GM06990 (cell line): ENCODE measurements around the gene CCT6B.
A peak's percentile ranks its signal among the peaks of the same experiment; 100 is the strongest.

Experiments
- DNase-seq: peaks from one replicate; pipeline ENCODE4 v3.0.0-alpha.2; 2011; ENCODE audit not compliant: insufficient read length; ENCODE audit errors: extremely low read depth
- H3K27me3 ChIP-seq: replicated peaks from 2 replicates; pipeline ENCODE4 v1.6.0; 2011; ENCODE audit warnings: low read length; ENCODE audit not compliant: control insufficient read depth, insufficient read depth
- H3K36me3 ChIP-seq: 2 replicates; pipeline ENCODE4 v1.5.1; 2011; ENCODE audit warnings: low read length; ENCODE audit not compliant: control insufficient read depth, insufficient read depth
- H3K4me3 ChIP-seq: replicated peaks from 2 replicates; pipeline ENCODE4 v1.5.1; 2011; ENCODE audit warnings: low read depth, mild to moderate bottlenecking, control low read depth, low read length
- CTCF ChIP-seq: IDR thresholded peaks from 2 replicates; pipeline ENCODE4 v1.5.1; 2011; ENCODE audit warnings: low read length, control low read depth, mild to moderate bottlenecking, inconsistent platforms; ENCODE audit not compliant: insufficient read depth, poor library complexity, severe bottlenecking

CCT6B gene

GRCh38 chr17:34961093-34961911 lies at the start of gene CCT6B, which contains the start of gene ZNF830:
Gene CCT6B, minus strand, starts transcription at chr17:34961460. Its CDS starts 67 bp downstream, at chr17:34961393.
Gene ZNF830, plus strand, starts transcription at chr17:34961540. Its CDS starts 27 bp downstream, at chr17:34961567.
- DNase-seq, result peak; percentile 87
- peaks cover 1% of the 10 kb centered on the region; the same call in 1 of the 2 replicates for H3K36me3 ChIP-seq
- no peak for TF ChIP-seq CTCF
- H3K27me3 ChIP-seq, result no peaks in the 10 kb centered on the region
- H3K4me3 ChIP-seq, result peak within 1 kb of the TSS; percentile 100

GRCh38 chr17:35010093-35010492 lies 48.8 kb upstream of the CCT6B start:
- no peak for TF ChIP-seq CTCF
- Histone ChIP-seq H3K4me3 (no peak overlapping the region), H3K36me3 (peaks cover 24% of the 10 kb centered on the region), H3K27me3 (no peaks in the 10 kb centered on the region)
- DNase-seq, result no peak

GRCh38 chr17:35006961-35007360 lies 45.7 kb upstream of the CCT6B start:
- no peak for TF ChIP-seq CTCF
- no peaks in the 10 kb centered on the region for H3K27me3 ChIP-seq
- H3K4me3 ChIP-seq, result no peak overlapping the region
- H3K36me3 ChIP-seq, result peaks cover 29% of the 10 kb centered on the region
- DNase-seq, result no peak

- no peak for TF ChIP-seq CTCF
- H3K27me3 ChIP-seq, result no peaks in the 10 kb centered on the region
Observed at GRCh38 chr17:35006345-35006744, 45.1 kb upstream of the CCT6B start.

GRCh38 chr17:35003778-35004177 lies 42.5 kb upstream of the CCT6B start:
- Histone ChIP-seq H3K27me3 (no peaks in the 10 kb centered on the region), H3K36me3 (peaks cover 28% of the 10 kb centered on the region), H3K4me3 (no peak overlapping the region)
- no peak for DNase-seq
- TF ChIP-seq CTCF, result no peak

More at GRCh38 chr17:35006345-35006744, 45.1 kb upstream of the CCT6B start:
- H3K36me3 ChIP-seq, result peaks cover 29% of the 10 kb centered on the region
- DNase-seq, result no peak
- H3K4me3 ChIP-seq, result no peak overlapping the region
